ENCODE data around the gene NCBP3.

GRCh38 chr17:3761918-3762380, 84.1 kb downstream of the NCBP3 start:
- TF ChIP-seq, protein P1, sequence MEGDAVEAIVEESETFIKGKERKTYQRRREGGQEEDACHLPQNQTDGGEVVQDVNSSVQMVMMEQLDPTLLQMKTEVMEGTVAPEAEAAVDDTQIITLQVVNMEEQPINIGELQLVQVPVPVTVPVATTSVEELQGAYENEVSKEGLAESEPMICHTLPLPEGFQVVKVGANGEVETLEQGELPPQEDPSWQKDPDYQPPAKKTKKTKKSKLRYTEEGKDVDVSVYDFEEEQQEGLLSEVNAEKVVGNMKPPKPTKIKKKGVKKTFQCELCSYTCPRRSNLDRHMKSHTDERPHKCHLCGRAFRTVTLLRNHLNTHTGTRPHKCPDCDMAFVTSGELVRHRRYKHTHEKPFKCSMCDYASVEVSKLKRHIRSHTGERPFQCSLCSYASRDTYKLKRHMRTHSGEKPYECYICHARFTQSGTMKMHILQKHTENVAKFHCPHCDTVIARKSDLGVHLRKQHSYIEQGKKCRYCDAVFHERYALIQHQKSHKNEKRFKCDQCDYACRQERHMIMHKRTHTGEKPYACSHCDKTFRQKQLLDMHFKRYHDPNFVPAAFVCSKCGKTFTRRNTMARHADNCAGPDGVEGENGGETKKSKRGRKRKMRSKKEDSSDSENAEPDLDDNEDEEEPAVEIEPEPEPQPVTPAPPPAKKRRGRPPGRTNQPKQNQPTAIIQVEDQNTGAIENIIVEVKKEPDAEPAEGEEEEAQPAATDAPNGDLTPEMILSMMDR (IDR thresholded peaks at IDR 0.05): no peak
- TF ChIP-seq POLR2A (IDR thresholded peaks at IDR 0.05): no peak
